SK-N-SH treated with all-trans-retinoic acid at 6 μM for 48 hours (cell line): ENCODE data around the gene PDILT.

Experiments
- ATAC-seq: fragments of 200-7000 bp; cut with Tn5 transposase; 3 replicates; pipeline ENCODE4 v1.9.1; 2020; ENCODE audit warnings: mild to moderate bottlenecking, moderate library complexity
- ARNTL ChIP-seq: fragments of 450-650 bp; formaldehyde crosslinking; IDR thresholded peaks from 2 replicates; pipeline ENCODE4 v1.5.0; 2020; ENCODE audit warnings: low read depth, mild to moderate bottlenecking, moderate library complexity, borderline replicate concordance
- BACH2 ChIP-seq: fragments of 250-450 bp; sonication (Bioruptor Pico); IDR thresholded peaks from 2 replicates; pipeline ENCODE4 v1.9.0; 2021; ENCODE audit warnings: mild to moderate bottlenecking, borderline replicate concordance
- ESRRG ChIP-seq: fragments of 250-450 bp; sonication (Bioruptor Pico); IDR thresholded peaks from 2 replicates; pipeline ENCODE4 v1.6.1; 2021; ENCODE audit warnings: mild to moderate bottlenecking
- ISL1 ChIP-seq: fragments of 250-450 bp; sonication (Bioruptor Pico); IDR thresholded peaks from 2 replicates; pipeline ENCODE4 v2.1.2; 2022; ENCODE audit warnings: mild to moderate bottlenecking, moderate library complexity
- POU6F1 ChIP-seq: fragments of 250-450 bp; sonication (Bioruptor Pico); IDR thresholded peaks from 2 replicates; pipeline ENCODE4 v1.8.0; 2021; ENCODE audit warnings: low read depth, mild to moderate bottlenecking, moderate library complexity, borderline replicate concordance
- RARB ChIP-seq: fragments of 250-450 bp; sonication (Bioruptor Pico); IDR thresholded peaks from 2 replicates; pipeline ENCODE4 v1.8.0; 2021; ENCODE audit warnings: mild to moderate bottlenecking, moderate library complexity
- ZNF8 ChIP-seq: fragments of 450-650 bp; formaldehyde crosslinking; IDR thresholded peaks from 2 replicates; pipeline ENCODE4 v1.5.0; 2020; ENCODE audit warnings: mild to moderate bottlenecking, moderate library complexity
- TF ChIP-seq, protein P1 (sequence below): fragments of 250-450 bp; sonication (Bioruptor Pico); IDR thresholded peaks from 2 replicates; pipeline ENCODE4 v1.5.1; 2020; ENCODE audit warnings: low read depth, mild to moderate bottlenecking, moderate library complexity
- TF ChIP-seq, protein P2 (sequence below): fragments of 250-450 bp; sonication (Bioruptor Pico); IDR thresholded peaks from 2 replicates; pipeline ENCODE4 v1.5.1; 2021; ENCODE audit warnings: mild to moderate bottlenecking, moderate library complexity

The PDILT gene

GRCh38 chr16:20311548-20311947 lies 93.0 kb downstream of the PDILT start:
- ATAC-seq: no peak
- TF ChIP-seq, protein P1, sequence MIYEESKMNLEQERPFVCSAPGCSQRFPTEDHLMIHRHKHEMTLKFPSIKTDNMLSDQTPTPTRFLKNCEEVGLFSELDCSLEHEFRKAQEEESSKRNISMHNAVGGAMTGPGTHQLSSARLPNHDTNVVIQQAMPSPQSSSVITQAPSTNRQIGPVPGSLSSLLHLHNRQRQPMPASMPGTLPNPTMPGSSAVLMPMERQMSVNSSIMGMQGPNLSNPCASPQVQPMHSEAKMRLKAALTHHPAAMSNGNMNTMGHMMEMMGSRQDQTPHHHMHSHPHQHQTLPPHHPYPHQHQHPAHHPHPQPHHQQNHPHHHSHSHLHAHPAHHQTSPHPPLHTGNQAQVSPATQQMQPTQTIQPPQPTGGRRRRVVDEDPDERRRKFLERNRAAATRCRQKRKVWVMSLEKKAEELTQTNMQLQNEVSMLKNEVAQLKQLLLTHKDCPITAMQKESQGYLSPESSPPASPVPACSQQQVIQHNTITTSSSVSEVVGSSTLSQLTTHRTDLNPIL (CRISPR knock-in tag): no peak
- no peak for TF ChIP-seq RARB (CRISPR knock-in tag)
- no peak for TF ChIP-seq ESRRG (CRISPR knock-in tag)

GRCh38 chr16:20310421-20311395 lies 93.8 kb downstream of the PDILT start:
- TF ChIP-seq ARNTL (no peak), ESRRG (CRISPR knock-in tag) (no peak), BACH2 (no peak)
- ATAC-seq: no peak

GRCh38 chr16:20309786-20310185 lies 94.8 kb downstream of the PDILT start:
- TF ChIP-seq, protein P2, sequence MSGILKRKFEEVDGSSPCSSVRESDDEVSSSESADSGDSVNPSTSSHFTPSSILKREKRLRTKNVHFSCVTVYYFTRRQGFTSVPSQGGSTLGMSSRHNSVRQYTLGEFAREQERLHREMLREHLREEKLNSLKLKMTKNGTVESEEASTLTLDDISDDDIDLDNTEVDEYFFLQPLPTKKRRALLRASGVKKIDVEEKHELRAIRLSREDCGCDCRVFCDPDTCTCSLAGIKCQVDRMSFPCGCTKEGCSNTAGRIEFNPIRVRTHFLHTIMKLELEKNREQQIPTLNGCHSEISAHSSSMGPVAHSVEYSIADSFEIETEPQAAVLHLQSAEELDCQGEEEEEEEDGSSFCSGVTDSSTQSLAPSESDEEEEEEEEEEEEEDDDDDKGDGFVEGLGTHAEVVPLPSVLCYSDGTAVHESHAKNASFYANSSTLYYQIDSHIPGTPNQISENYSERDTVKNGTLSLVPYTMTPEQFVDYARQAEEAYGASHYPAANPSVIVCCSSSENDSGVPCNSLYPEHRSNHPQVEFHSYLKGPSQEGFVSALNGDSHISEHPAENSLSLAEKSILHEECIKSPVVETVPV: no peak
- TF ChIP-seq ZNF8: no peak
- no peak for TF ChIP-seq POU6F1 (CRISPR knock-in tag)
- TF ChIP-seq, protein P1 (CRISPR knock-in tag): no peak
- no peak for TF ChIP-seq ISL1 (CRISPR knock-in tag)
- TF ChIP-seq ARNTL: no peak
- no peak for ATAC-seq
